Smooth muscle cell (in vitro differentiated cells): ENCODE data around the gene OR2AE1. TPM values are rescaled to one million over a fixed set of nuclear protein-coding genes. Genes with fewer than 3 reads are reported as not detected.

ENCODE experiments used
- DNase-seq: peaks from one replicate; lab custom pipeline; 2025; ENCODE audit not compliant: unreplicated experiment; lab: John Stamatoyannopoulos, UW
- H2AFZ ChIP-seq: fragments of 200-600 bp; sonication (generic); 2 replicates; pipeline ENCODE4 v1.6.0; 2016; ENCODE audit warnings: antibody characterized with exemption, low read depth, mild to moderate bottlenecking
- H3F3A ChIP-seq: fragments of 200-600 bp; sonication (generic); 2 replicates; pipeline ENCODE4 v1.6.0; 2017; ENCODE audit warnings: antibody characterized with exemption, low read depth
- H3K27ac ChIP-seq: fragments of 200-600 bp; sonication (generic); 2 replicates; pipeline ENCODE4 v1.5.1; 2016; ENCODE audit warnings: low read depth, mild to moderate bottlenecking
- H3K27me3 ChIP-seq: fragments of 200-600 bp; sonication (generic); 2 replicates; pipeline ENCODE4 v1.6.1; 2016; ENCODE audit warnings: low read depth, mild to moderate bottlenecking
- H3K36me3 ChIP-seq: fragments of 200-600 bp; sonication (generic); 2 replicates; pipeline ENCODE4 v1.5.1; 2016; ENCODE audit warnings: low read depth
- H3K4me1 ChIP-seq: fragments of 200-600 bp; sonication (generic); 2 replicates; pipeline ENCODE4 v1.5.1; 2016; ENCODE audit warnings: low read depth
- H3K4me2 ChIP-seq: fragments of 200-600 bp; sonication (generic); 2 replicates; pipeline ENCODE4 v1.6.0; 2016; ENCODE audit warnings: mild to moderate bottlenecking
- H3K4me3 ChIP-seq: fragments of 200-600 bp; sonication (generic); 2 replicates; pipeline ENCODE4 v1.5.1; 2016; ENCODE audit warnings: mild to moderate bottlenecking
- H3K79me2 ChIP-seq: fragments of 200-600 bp; sonication (generic); 2 replicates; pipeline ENCODE4 v1.6.0; 2016; ENCODE audit warnings: low read depth, mild to moderate bottlenecking
- H3K9ac ChIP-seq: fragments of 200-600 bp; sonication (generic); 2 replicates; pipeline ENCODE4 v1.6.0; 2016; ENCODE audit warnings: low read depth
- H3K9me3 ChIP-seq: fragments of 200-600 bp; sonication (generic); replicated peaks from 2 replicates; pipeline ENCODE4 v1.5.1; 2016; ENCODE audit warnings: low read depth
- H4K20me1 ChIP-seq: fragments of 200-600 bp; sonication (generic); 2 replicates; pipeline ENCODE4 v1.6.0; 2016; ENCODE audit warnings: low read depth
- CTCF ChIP-seq: fragments of 200-600 bp; sonication (generic); IDR thresholded peaks from 2 replicates; pipeline ENCODE4 v1.5.1; 2017; ENCODE audit warnings: borderline replicate concordance, mild to moderate bottlenecking, antibody characterized with exemption; ENCODE audit not compliant: insufficient read depth, poor library complexity, severe bottlenecking
- WGBS: methylation state at CpG from one replicate; pipeline ENCODE4 v1.1.7; 2016; ENCODE audit warnings: low lambda C conversion rate; 5-methylcytosine and 5-hydroxymethylcytosine counted together
- polyA plus RNA-seq: library from polyadenylated mRNA; unstranded; fragments of >200 nt; fragmentation: Nextera tagmentation; extraction: Ambion mirVana; gene quantifications from 2 replicates; pipeline ENCODE4 v1.2.1, GENCODE V29; 2016
- total RNA-seq: library from RNA; depleted of rRNA; stranded (reverse); fragments of >200 nt; gene quantifications from 2 replicates; pipeline ENCODE4 v1.2.3, GENCODE V29; 2014

Gene OR2AE1
- total and polyA plus RNA-seq, 2 experiments from 2014 or later, result not detected

GRCh38 chr7:99840136-99840869 lies 36.5 kb downstream of the OR2AE1 start:
- Histone ChIP-seq H3K4me2 (no peak overlapping the region), H4K20me1 (no peaks in the 10 kb centered on the region), H2AFZ (no peak overlapping the region), H3K4me1 (no peaks in the 10 kb centered on the region), H3K27me3 (no peaks in the 10 kb centered on the region), H3K9ac (no peak overlapping the region), H3F3A (no peaks in the 10 kb centered on the region), H3K27ac (no peak overlapping the region), H3K4me3 (no peak overlapping the region), H3K9me3 (no peaks in the 10 kb centered on the region), H3K79me2 (no peaks in the 10 kb centered on the region), H3K36me3 (no peaks in the 10 kb centered on the region)
- no peak for TF ChIP-seq CTCF
- 63% methylated on average over 3 of the region's 3 CpGs for WGBS
- no peak for DNase-seq

- Histone ChIP-seq H3K4me1 (no peaks in the 10 kb centered on the region), H3F3A (no peaks in the 10 kb centered on the region), H3K4me2 (no peak overlapping the region), H2AFZ (no peak overlapping the region), H3K27me3 (no peaks in the 10 kb centered on the region), H3K36me3 (no peaks in the 10 kb centered on the region), H3K27ac (no peak overlapping the region), H3K9me3 (no peaks in the 10 kb centered on the region), H4K20me1 (no peaks in the 10 kb centered on the region), H3K4me3 (no peak overlapping the region), H3K79me2 (no peaks in the 10 kb centered on the region), H3K9ac (no peak overlapping the region)
- TF ChIP-seq CTCF, result no peak
- 61% methylated on average over 7 of the region's 7 CpGs for WGBS
- DNase-seq, result no peak
Measured at GRCh38 chr7:99839287-99840021, 37.4 kb downstream of the OR2AE1 start.

DNA sequence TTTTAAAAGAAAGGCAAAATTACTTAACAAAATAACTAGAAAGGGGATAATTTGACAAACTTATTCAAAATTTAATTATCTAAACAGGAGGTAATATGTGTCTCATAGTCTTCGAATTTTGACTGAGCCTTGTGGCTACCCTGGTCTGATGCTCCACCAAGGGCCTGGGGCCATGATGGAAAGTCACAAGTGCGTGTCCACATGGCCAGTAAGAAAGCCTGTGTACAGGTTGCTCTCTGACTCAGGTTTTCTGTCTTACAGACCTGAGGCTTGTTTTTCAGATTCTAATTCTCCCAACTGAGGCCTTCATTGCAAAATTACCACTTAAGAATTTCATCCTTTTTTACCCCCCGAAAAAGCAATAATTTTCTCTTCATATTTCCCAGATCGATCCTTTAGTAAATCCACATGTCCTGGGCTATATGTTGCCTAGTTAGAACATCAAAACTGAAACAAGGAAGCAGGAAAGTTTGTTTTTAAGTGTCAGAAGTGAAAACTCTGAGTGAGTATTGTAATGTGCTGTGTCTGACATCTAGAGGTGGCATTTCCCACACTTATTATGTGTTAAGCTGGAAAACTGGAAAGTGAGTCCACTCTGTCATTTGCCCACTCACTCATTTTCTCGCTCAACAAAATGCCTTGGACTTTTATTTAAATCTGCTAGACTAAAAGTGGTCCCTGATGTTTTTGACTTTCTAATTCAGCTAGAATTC lies 39.0 kb downstream of the OR2AE1 start:
- no peaks in the 10 kb centered on the region for H3K27me3 ChIP-seq
- no peak overlapping the region for H2AFZ ChIP-seq
- H3K4me2 ChIP-seq, result no peak overlapping the region
- no peaks in the 10 kb centered on the region for H3K4me1 ChIP-seq
- H4K20me1 ChIP-seq, result no peaks in the 10 kb centered on the region
- 96% methylated on average over 5 of the region's 5 CpGs for WGBS
- H3K9ac ChIP-seq, result no peak overlapping the region
- no peaks in the 10 kb centered on the region for H3F3A ChIP-seq
- no peak for DNase-seq
- no peak overlapping the region for H3K27ac ChIP-seq
- H3K79me2 ChIP-seq, result no peaks in the 10 kb centered on the region
- H3K36me3 ChIP-seq, result no peaks in the 10 kb centered on the region
- H3K4me3 ChIP-seq, result no peak overlapping the region
- H3K9me3 ChIP-seq, result no peaks in the 10 kb centered on the region
- TF ChIP-seq CTCF, result no peak
